K562 (cell line): Measurements from ENCODE around the gene HIRIP3. TPM values are rescaled to one million over a fixed set of nuclear protein-coding genes. Genes with fewer than 3 reads are reported as not detected.
A peak's percentile ranks its signal among the peaks of the same experiment; 100 is the strongest.

Source experiments
- CBFB ChIP-seq: sonication (generic); formaldehyde crosslinking; IDR thresholded peaks from 2 replicates; pipeline ENCODE4 v1.4.0; 2020; ENCODE audit warnings: mild to moderate bottlenecking, missing genetic modification reagents
- EP400 ChIP-seq: fragments of 450-650 bp; IDR thresholded peaks from 2 replicates; pipeline ENCODE4 v1.6.1; 2017; ENCODE audit warnings: antibody characterized with exemption, mild to moderate bottlenecking, moderate library complexity
- ETV1 ChIP-seq: fragments of 450-650 bp; conservative IDR thresholded peaks from 2 replicates; pipeline ENCODE4 v1.6.1; 2016; ENCODE audit warnings: missing genetic modification characterization, control low read depth, low read depth, missing compliant biosample characterization
- GATAD2B ChIP-seq: fragments of 450-650 bp; IDR thresholded peaks from 2 replicates; pipeline ENCODE4 v1.6.1; 2017; ENCODE audit warnings: mild to moderate bottlenecking, borderline replicate concordance
- HMGN3 ChIP-seq: IDR thresholded peaks from 2 replicates; pipeline ENCODE4 v1.6.1; 2011; ENCODE audit warnings: borderline replicate concordance, low read depth, mild to moderate bottlenecking, mixed read lengths, low read length; ENCODE audit not compliant: insufficient read length; ENCODE audit errors: extremely low read depth
- KDM5B ChIP-seq: fragments of 200-600 bp; sonication (generic); IDR thresholded peaks from 2 replicates; pipeline ENCODE4 v1.6.1; 2012; ENCODE audit warnings: low read depth, mild to moderate bottlenecking, moderate library complexity, low read length, control low read depth, inconsistent platforms; ENCODE audit not compliant: insufficient replicate concordance
- POLR2G ChIP-seq: fragments of 200-400 bp; formaldehyde crosslinking; IDR thresholded peaks from 2 replicates; pipeline ENCODE4 v1.6.1; 2017; ENCODE audit warnings: low read depth, mild to moderate bottlenecking, antibody characterized with exemption, low read length, moderate library complexity
- SIN3A ChIP-seq, 2 experiments: fragments of 150-350 bp in 1 of 2; IDR thresholded peaks; 2 replicates each; pipeline ENCODE4 v1.6.1; 2011 to 2016; ENCODE audit warnings: borderline replicate concordance in 2 of 2, low read depth in 2 of 2, low read length in 2 of 2, mild to moderate bottlenecking in 2 of 2, moderate library complexity in 2 of 2; ENCODE audit not compliant: control insufficient read depth in 1 of 2
- SP1 ChIP-seq: sonication (generic); formaldehyde crosslinking; IDR thresholded peaks from 2 replicates; pipeline ENCODE4 v1.8.1; 2022; ENCODE audit warnings: mild to moderate bottlenecking, missing genetic modification reagents
- ZNF551 ChIP-seq: fragments of 250-450 bp; sonication (Bioruptor Pico); IDR thresholded peaks from 2 replicates; pipeline ENCODE4 v1.5.0; 2021; ENCODE audit warnings: mild to moderate bottlenecking, moderate library complexity
- polyA plus RNA-seq, 8 experiments: library from polyadenylated mRNA; depleted of rRNA in 4 of 8; stranded (reverse) in 5 of 8; unstranded in 3 of 8; fragments of >200 nt; fragmentation: Nextera tagmentation in 2 of 8; fragmentation: Illumina TruSeq in 1 of 8; extraction: Ambion mirVana in 2 of 8; extraction: Trizol in 1 of 8; gene quantifications; 2 replicates each; pipeline versions ENCODE4 v1.2.1 to v1.2.3, GENCODE V29; 2011 to 2014; ENCODE audit warnings: inconsistent platforms in 1 of 8, missing spikeins in 1 of 8
- total RNA-seq, 7 experiments: library from RNA; depleted of rRNA in 6 of 7; stranded (reverse); fragments of >200 nt in 6 of 7; fragmentation: Illumina TruSeq in 2 of 7; extraction: Trizol in 2 of 7; gene quantifications; 2 replicates each; pipeline versions ENCODE4 v1.2.1 to v1.2.3, GENCODE V29; 2011 to 2021; ENCODE audit warnings: low replicate concordance in 1 of 7
- TF ChIP-seq, protein P1 (sequence below), 3 experiments: fragments of 200-800 bp in 1 of 3; fragments of 250-450 bp in 1 of 3; fragments of 450-650 bp in 1 of 3; sonication (Bioruptor Pico) in 1 of 3; sonication (Bioruptor generic) in 1 of 3; formaldehyde crosslinking in 1 of 3; IDR thresholded peaks; 2 replicates each; pipeline versions ENCODE4 v1.6.1 to v1.8.0; 2016 to 2022; ENCODE audit warnings: mild to moderate bottlenecking in 2 of 3, missing genetic modification characterization in 2 of 3, missing compliant biosample characterization in 1 of 3, moderate library complexity in 1 of 3
- TF ChIP-seq, protein P2 (sequence below), 2 experiments: fragments of 150-350 bp in 1 of 2; IDR thresholded peaks; 2 replicates each; pipeline ENCODE4 v1.6.1; 2012 to 2016; ENCODE audit warnings: low read depth in 2 of 2, low read length in 2 of 2, mild to moderate bottlenecking in 1 of 2, moderate library complexity in 1 of 2
- TF ChIP-seq, protein P3 (sequence below): fragments of 450-650 bp; IDR thresholded peaks from 2 replicates; pipeline ENCODE4 v1.6.1; 2016; ENCODE audit warnings: low read depth, mild to moderate bottlenecking, moderate library complexity
- TF ChIP-seq, protein P4 (sequence below), 3 experiments: fragments of 200-800 bp in 1 of 3; sonication (Bioruptor generic) in 1 of 3; sonication (generic) in 1 of 3; formaldehyde crosslinking in 1 of 3; IDR thresholded peaks; 2 replicates each; pipeline versions ENCODE4 v1.6.1 to v1.8.0; 2016 to 2022; ENCODE audit warnings: mild to moderate bottlenecking in 2 of 3, missing compliant biosample characterization in 2 of 3, missing genetic modification characterization in 2 of 3, missing genetic modification reagents in 1 of 3

The HIRIP3 gene
- total and polyA plus RNA-seq, 9 of the 15 experiments (the other 6 are each of a cell fraction or from before 2014, with no cell fraction given), result 3.3 to 38.2 (median 18.2) TPM

DNA sequence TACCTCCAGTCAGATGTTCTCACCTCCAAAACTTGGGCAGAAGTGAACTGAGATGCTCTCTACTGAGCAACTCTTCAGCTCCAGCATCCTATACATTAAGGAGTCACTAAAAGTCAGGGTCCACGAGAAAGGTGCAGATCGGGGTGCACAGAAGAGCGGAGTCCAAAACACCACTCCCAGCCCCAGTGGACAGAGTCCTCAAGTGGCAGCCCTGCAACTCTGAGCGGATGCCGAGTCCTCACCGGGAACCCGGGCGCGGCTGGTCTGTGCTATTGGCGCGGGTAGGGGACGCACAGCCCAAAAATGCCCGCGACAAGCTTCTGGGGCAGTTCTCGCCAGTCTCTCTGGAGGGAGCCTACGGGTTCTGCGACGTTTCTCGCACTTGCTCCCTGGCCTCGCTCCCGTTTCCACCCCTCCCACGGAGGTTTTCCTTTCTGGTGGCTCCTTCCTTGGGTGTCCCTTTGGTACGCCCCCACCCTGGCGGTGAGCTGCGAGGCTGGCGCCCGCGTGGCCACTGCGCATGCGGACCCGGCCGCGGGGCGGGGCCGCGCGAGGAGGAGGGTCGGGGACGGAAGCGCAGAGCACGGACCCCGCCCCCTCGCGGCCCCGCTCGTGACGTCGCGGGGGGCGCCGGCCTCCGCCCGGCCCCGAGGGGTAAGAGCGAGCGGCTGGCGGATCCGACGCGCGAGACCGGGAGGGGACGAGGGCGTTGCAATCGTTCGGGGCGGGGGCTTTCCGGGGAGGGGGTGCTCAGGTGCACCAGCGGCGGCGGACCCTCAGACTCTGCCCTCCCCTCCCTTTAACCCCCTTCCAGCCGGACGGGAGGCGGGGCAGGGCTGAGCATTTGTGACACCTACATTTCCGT, 33.7 kb downstream of the HIRIP3 start, which contains the start of gene TMEM219 (continued):
- TF ChIP-seq, protein P1, sequence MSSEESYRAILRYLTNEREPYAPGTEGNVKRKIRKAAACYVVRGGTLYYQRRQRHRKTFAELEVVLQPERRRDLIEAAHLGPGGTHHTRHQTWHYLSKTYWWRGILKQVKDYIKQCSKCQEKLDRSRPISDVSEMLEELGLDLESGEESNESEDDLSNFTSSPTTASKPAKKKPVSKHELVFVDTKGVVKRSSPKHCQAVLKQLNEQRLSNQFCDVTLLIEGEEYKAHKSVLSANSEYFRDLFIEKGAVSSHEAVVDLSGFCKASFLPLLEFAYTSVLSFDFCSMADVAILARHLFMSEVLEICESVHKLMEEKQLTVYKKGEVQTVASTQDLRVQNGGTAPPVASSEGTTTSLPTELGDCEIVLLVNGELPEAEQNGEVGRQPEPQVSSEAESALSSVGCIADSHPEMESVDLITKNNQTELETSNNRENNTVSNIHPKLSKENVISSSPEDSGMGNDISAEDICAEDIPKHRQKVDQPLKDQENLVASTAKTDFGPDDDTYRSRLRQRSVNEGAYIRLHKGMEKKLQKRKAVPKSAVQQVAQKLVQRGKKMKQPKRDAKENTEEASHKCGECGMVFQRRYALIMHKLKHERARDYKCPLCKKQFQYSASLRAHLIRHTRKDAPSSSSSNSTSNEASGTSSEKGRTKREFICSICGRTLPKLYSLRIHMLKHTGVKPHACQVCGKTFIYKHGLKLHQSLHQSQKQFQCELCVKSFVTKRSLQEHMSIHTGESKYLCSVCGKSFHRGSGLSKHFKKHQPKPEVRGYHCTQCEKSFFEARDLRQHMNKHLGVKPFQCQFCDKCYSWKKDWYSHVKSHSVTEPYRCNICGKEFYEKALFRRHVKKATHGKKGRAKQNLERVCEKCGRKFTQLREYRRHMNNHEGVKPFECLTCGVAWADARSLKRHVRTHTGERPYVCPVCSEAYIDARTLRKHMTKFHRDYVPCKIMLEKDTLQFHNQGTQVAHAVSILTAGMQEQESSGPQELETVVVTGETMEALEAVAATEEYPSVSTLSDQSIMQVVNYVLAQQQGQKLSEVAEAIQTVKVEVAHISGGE (CRISPR knock-in tag; IDR thresholded peaks at IDR 0.05), result peak in 1 of 3 experiments; percentile 70; a peak in 2 of 6 replicates
- TF ChIP-seq KDM5B, result peak; percentile 70
- TF ChIP-seq HMGN3, result peak; percentile 75
- TF ChIP-seq CBFB (CRISPR knock-in tag), result 0 out of 2 replicates have a peak, but pooled peaks have one; percentile 38
- TF ChIP-seq, protein P2, sequence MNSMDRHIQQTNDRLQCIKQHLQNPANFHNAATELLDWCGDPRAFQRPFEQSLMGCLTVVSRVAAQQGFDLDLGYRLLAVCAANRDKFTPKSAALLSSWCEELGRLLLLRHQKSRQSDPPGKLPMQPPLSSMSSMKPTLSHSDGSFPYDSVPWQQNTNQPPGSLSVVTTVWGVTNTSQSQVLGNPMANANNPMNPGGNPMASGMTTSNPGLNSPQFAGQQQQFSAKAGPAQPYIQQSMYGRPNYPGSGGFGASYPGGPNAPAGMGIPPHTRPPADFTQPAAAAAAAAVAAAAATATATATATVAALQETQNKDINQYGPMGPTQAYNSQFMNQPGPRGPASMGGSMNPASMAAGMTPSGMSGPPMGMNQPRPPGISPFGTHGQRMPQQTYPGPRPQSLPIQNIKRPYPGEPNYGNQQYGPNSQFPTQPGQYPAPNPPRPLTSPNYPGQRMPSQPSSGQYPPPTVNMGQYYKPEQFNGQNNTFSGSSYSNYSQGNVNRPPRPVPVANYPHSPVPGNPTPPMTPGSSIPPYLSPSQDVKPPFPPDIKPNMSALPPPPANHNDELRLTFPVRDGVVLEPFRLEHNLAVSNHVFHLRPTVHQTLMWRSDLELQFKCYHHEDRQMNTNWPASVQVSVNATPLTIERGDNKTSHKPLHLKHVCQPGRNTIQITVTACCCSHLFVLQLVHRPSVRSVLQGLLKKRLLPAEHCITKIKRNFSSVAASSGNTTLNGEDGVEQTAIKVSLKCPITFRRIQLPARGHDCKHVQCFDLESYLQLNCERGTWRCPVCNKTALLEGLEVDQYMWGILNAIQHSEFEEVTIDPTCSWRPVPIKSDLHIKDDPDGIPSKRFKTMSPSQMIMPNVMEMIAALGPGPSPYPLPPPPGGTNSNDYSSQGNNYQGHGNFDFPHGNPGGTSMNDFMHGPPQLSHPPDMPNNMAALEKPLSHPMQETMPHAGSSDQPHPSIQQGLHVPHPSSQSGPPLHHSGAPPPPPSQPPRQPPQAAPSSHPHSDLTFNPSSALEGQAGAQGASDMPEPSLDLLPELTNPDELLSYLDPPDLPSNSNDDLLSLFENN (IDR thresholded peaks at IDR 0.05; ENCODE audit: low read depth in 2 of 2, low read length in 2 of 2), result no peak
- TF ChIP-seq, protein P3, sequence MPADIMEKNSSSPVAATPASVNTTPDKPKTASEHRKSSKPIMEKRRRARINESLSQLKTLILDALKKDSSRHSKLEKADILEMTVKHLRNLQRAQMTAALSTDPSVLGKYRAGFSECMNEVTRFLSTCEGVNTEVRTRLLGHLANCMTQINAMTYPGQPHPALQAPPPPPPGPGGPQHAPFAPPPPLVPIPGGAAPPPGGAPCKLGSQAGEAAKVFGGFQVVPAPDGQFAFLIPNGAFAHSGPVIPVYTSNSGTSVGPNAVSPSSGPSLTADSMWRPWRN, result no peak
- no peak for TF ChIP-seq ZNF551 (CRISPR knock-in tag)
- TF ChIP-seq, protein P4, sequence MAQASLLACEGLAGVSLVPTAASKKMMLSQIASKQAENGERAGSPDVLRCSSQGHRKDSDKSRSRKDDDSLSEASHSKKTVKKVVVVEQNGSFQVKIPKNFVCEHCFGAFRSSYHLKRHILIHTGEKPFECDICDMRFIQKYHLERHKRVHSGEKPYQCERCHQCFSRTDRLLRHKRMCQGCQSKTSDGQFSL (CRISPR knock-in tag; IDR thresholded peaks at IDR 0.05), result 0 out of 2 replicates have a peak, but pooled peaks have one; percentile 44
- TF ChIP-seq, protein P4 (tag; IDR thresholded peaks at IDR 0.05), result no peak
- peak; percentile 81; the same call in 1 of the 2 replicates for TF ChIP-seq GATAD2B
- TF ChIP-seq SIN3A (IDR thresholded peaks at IDR 0.05; ENCODE audit: borderline replicate concordance in 2 of 2, control insufficient read depth in 1 of 2, low read depth in 2 of 2, low read length in 2 of 2), result peak; percentile 18 to 51; a peak in 1 of 4 replicates
- peak; percentile 71; the same call in 1 of the 2 replicates for TF ChIP-seq EP400
- 0 out of 2 replicates have a peak, but pooled peaks have one; percentile 6 for TF ChIP-seq ETV1 (tag)
- peak; percentile 45 for TF ChIP-seq SP1 (CRISPR knock-in tag)
- TF ChIP-seq POLR2G, result peak; percentile 88
